ENCODE data around the gene TERF2IP.

The TERF2IP gene

DNA sequence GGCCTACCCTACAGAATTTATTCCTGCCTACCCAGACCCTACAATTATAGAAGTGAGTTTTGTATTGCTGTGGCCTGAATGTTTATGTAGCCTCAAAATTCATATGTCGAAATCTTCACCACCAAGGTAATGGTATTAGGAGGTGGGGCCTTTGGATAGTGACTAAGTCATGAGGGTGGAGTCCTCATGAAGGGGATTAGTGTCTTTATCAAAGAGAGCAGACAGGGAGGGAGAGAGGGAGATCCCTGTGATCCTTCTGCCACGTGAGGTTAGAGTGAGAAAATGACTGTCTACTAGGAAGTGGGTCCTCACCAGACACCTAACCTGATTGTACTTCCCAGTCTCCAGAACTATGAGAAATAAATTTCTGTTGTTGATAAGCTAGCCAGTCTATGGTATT is 54.7 kb downstream of the TERF2IP start:
- H3K4me3 ChIP-seq (ENCODE audit: low read depth, low read length): no peak overlapping the region
- TF ChIP-seq, protein P1, sequence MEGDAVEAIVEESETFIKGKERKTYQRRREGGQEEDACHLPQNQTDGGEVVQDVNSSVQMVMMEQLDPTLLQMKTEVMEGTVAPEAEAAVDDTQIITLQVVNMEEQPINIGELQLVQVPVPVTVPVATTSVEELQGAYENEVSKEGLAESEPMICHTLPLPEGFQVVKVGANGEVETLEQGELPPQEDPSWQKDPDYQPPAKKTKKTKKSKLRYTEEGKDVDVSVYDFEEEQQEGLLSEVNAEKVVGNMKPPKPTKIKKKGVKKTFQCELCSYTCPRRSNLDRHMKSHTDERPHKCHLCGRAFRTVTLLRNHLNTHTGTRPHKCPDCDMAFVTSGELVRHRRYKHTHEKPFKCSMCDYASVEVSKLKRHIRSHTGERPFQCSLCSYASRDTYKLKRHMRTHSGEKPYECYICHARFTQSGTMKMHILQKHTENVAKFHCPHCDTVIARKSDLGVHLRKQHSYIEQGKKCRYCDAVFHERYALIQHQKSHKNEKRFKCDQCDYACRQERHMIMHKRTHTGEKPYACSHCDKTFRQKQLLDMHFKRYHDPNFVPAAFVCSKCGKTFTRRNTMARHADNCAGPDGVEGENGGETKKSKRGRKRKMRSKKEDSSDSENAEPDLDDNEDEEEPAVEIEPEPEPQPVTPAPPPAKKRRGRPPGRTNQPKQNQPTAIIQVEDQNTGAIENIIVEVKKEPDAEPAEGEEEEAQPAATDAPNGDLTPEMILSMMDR (IDR thresholded peaks at IDR 0.05; ENCODE audit: low read depth, low read length, missing control alignments): no peak
- in situ Hi-C loops (cut with HindIII; ENCODE audit: low sequenced_read_pairs): no loop called here
- DNase-seq (ENCODE audit: low read depth): no peak

DNA sequence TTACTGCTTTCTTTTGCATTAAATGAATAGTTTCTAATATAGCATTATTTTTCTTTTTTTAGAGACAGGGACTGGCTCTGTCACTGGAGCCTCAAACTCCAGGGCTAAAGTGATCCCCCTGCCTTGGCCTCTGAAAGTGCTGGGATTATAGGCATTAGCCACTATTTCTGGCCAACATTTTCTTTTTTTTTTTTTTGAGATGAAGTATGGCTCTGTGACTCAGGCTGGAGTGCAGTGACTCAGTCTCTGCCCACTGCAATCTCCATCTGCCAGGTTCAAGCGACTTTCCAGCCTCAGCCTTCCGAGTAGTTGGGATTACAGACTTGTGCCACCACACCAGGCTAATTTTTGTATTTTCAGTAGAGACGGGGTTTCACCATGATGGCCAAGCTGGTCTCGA is 55.7 kb downstream of the TERF2IP start:
- no peak for DNase-seq (ENCODE audit: low read depth)
- in situ Hi-C loops (cut with HindIII; ENCODE audit: low sequenced_read_pairs): no loop called here
- TF ChIP-seq, protein P1 (IDR thresholded peaks at IDR 0.05; ENCODE audit: low read depth, low read length, missing control alignments): no peak
- H3K4me3 ChIP-seq (ENCODE audit: low read depth, low read length): no peak overlapping the region
